HCT116 (cell line): ENCODE results near the gene MLC1. TPM values are rescaled to one million over a fixed set of nuclear protein-coding genes. Genes with fewer than 3 reads are reported as not detected.

Experiments used
- ATAC-seq: fragments of 200-7000 bp; cut with Tn5 transposase; 2 replicates; pipeline ENCODE4 v1.9.1; 2020; ENCODE audit warnings: mild to moderate bottlenecking, moderate library complexity
- BruUV-seq: library from RNA; stranded (reverse); fragments of 400-500 nt; replicated peaks from 2 replicates; lab custom pipeline; 2021; lab: Mats Ljungman, UMichigan
- CTCF ChIA-PET: fragments of 300-600 bp; sonication (Branson Sonifier 250); formaldehyde crosslinking; loops from one replicate; lab custom pipeline; 2021; ENCODE audit warnings: antibody characterized with exemption; lab: Charles Lee
- POLR2A ChIA-PET: fragments of 300-600, 350-600 bp; sonication (Branson Sonifier 250); formaldehyde crosslinking; loops from one replicate; lab custom pipeline; 2021; ENCODE audit warnings: antibody characterized with exemption; lab: Charles Lee
- RAD21 ChIA-PET, 2 experiments: fragments of 300-600 bp; sonication (Branson Sonifier 250); formaldehyde crosslinking; loops; one replicate each; lab custom pipeline; 2023; ENCODE audit warnings: low total read pairs in 2 of 2; ENCODE audit not compliant: uncharacterized antibody in 2 of 2, unreplicated experiment in 2 of 2, low non-redundant PET in 1 of 2; lab: Charles Lee
- DNase-seq: peaks from one replicate; pipeline ENCODE4 v3.0.0-alpha.2; 2010; ENCODE audit warnings: low read depth, low spot score
- H2AFZ ChIP-seq: fragments of 200-600 bp; shearing (Covaris generic), sonication (generic); 2 replicates; pipeline ENCODE4 v1.6.1; 2017; ENCODE audit warnings: low read depth, mixed run types, mixed read lengths, antibody characterized with exemption, low read length; ENCODE audit not compliant: poor library complexity, severe bottlenecking
- H3K27ac ChIP-seq: 2 replicates; pipeline ENCODE4 v1.5.1; 2012; ENCODE audit warnings: low read depth, low read length
- H3K27me3 ChIP-seq: fragments of 200-600 bp; sonication (generic); 2 replicates; pipeline ENCODE4 v1.6.1; 2016; ENCODE audit warnings: mixed run types, low read length, mixed read lengths; ENCODE audit not compliant: insufficient read depth
- H3K36me3 ChIP-seq, 2 experiments: fragments of 200-500 bp in 1 of 2; fragments of 200-600 bp in 1 of 2; sonication (Bioruptor generic) in 1 of 2; sonication (generic) in 1 of 2; 2 replicates each; pipeline versions ENCODE4 v1.5.1 to v1.6.1; 2014 to 2016; ENCODE audit warnings: low read length in 2 of 2, inconsistent platforms in 1 of 2, mixed read lengths in 1 of 2, mixed run types in 1 of 2; ENCODE audit not compliant: insufficient read depth in 2 of 2, control insufficient read depth in 1 of 2
- H3K4me1 ChIP-seq, 2 experiments: fragments of 200-600 bp in 1 of 2; sonication (generic) in 1 of 2; 2 replicates each; pipeline versions ENCODE4 v1.5.1 to v1.6.1; 2012 to 2017; ENCODE audit warnings: low read length in 2 of 2, inconsistent platforms in 1 of 2, mild to moderate bottlenecking in 1 of 2, mixed read lengths in 1 of 2, mixed run types in 1 of 2, moderate library complexity in 1 of 2; ENCODE audit not compliant: insufficient read depth in 2 of 2, control insufficient read depth in 1 of 2
- H3K4me2 ChIP-seq: fragments of 200-600 bp; sonication (generic); 2 replicates; pipeline ENCODE4 v1.6.1; 2017; ENCODE audit warnings: mixed run types, low read length, mixed read lengths
- H3K4me3 ChIP-seq, 2 experiments: fragments of 200-600 bp in 1 of 2; sonication (generic) in 1 of 2; replicated peaks in 1 of 2; 2 replicates each; pipeline ENCODE4 v1.5.1; 2011 to 2016; ENCODE audit warnings: low read length in 2 of 2, control low read depth in 1 of 2, low read depth in 1 of 2, mild to moderate bottlenecking in 1 of 2, mixed read lengths in 1 of 2, mixed run types in 1 of 2
- H3K79me2 ChIP-seq: fragments of 200-600 bp; sonication (generic); 2 replicates; pipeline ENCODE4 v1.6.1; 2017; ENCODE audit warnings: mild to moderate bottlenecking, mixed run types, low read length, moderate library complexity, mixed read lengths; ENCODE audit not compliant: insufficient read depth
- H3K9ac ChIP-seq: fragments of 200-600 bp; sonication (generic); 2 replicates; pipeline ENCODE4 v1.6.1; 2016; ENCODE audit warnings: low read length, mixed read lengths
- H3K9me2 ChIP-seq: fragments of 200-600 bp; sonication (generic), shearing (Covaris generic); 2 replicates; pipeline ENCODE4 v1.6.1; 2017; ENCODE audit warnings: mixed run types, mild to moderate bottlenecking, moderate library complexity; ENCODE audit not compliant: insufficient read depth
- H3K9me3 ChIP-seq, 2 experiments: fragments of 200-500 bp in 1 of 2; fragments of 200-600 bp in 1 of 2; sonication (Bioruptor generic) in 1 of 2; sonication (generic) in 1 of 2; 2 replicates each; pipeline ENCODE4 v1.6.1; 2014 to 2017; ENCODE audit warnings: low read length in 2 of 2, mixed read lengths in 2 of 2, inconsistent platforms in 1 of 2, low read depth in 1 of 2, mild to moderate bottlenecking in 1 of 2, mixed run types in 1 of 2, moderate library complexity in 1 of 2; ENCODE audit not compliant: control insufficient read depth in 1 of 2, insufficient read depth in 1 of 2
- H4K20me1 ChIP-seq: fragments of 200-600 bp; sonication (generic), shearing (Covaris generic); 2 replicates; pipeline ENCODE4 v1.6.1; 2017; ENCODE audit warnings: mixed run types, mild to moderate bottlenecking, moderate library complexity; ENCODE audit not compliant: insufficient read depth
- CBX3 ChIP-seq: IDR thresholded peaks from 2 replicates; pipeline ENCODE4 v1.6.1; 2012; ENCODE audit warnings: low read depth
- CEBPB ChIP-seq: IDR thresholded peaks from 2 replicates; pipeline ENCODE4 v1.6.1; 2012; ENCODE audit warnings: low read depth
- CTCF ChIP-seq, 3 experiments: fragments of 200-600 bp in 1 of 3; sonication (generic) in 1 of 3; IDR thresholded peaks in 2 of 3; conservative IDR thresholded peaks in 1 of 3; 2 replicates each; pipeline ENCODE4 v1.5.1; 2012 to 2017; ENCODE audit warnings: low read depth in 2 of 3, low read length in 2 of 3, antibody characterized with exemption in 1 of 3, borderline replicate concordance in 1 of 3, control low read depth in 1 of 3, mild to moderate bottlenecking in 1 of 3, mixed read lengths in 1 of 3, mixed run types in 1 of 3, moderate library complexity in 1 of 3; ENCODE audit not compliant: insufficient read depth in 1 of 3
- EGR1 ChIP-seq: IDR thresholded peaks from 2 replicates; pipeline ENCODE4 v1.6.1; 2012; ENCODE audit warnings: low read depth
- EZH2phosphoT487 ChIP-seq: fragments of 200-600 bp; IDR thresholded peaks from 2 replicates; pipeline ENCODE4 v1.6.1; 2018; ENCODE audit warnings: antibody characterized with exemption, borderline replicate concordance
- FOSL1 ChIP-seq: IDR thresholded peaks from 2 replicates; pipeline ENCODE4 v1.6.1; 2012; ENCODE audit warnings: low read depth
- JUND ChIP-seq: IDR thresholded peaks from 2 replicates; pipeline ENCODE4 v1.6.1; 2012
- MAX ChIP-seq: IDR thresholded peaks from 2 replicates; pipeline ENCODE4 v1.6.1; 2012
- POLR2A ChIP-seq: IDR thresholded peaks from 2 replicates; pipeline ENCODE4 v1.7.0; 2011; ENCODE audit warnings: borderline replicate concordance; ENCODE audit not compliant: insufficient read depth, insufficient read length; ENCODE audit errors: extremely low read depth
- POLR2AphosphoS5 ChIP-seq: IDR thresholded peaks from 2 replicates; pipeline ENCODE4 v1.6.1; 2011; ENCODE audit warnings: mild to moderate bottlenecking, low read depth, low read length, moderate library complexity
- RAD21 ChIP-seq: IDR thresholded peaks from 2 replicates; pipeline ENCODE4 v1.6.1; 2012; ENCODE audit warnings: low read depth, mild to moderate bottlenecking
- REST ChIP-seq: IDR thresholded peaks from 2 replicates; pipeline ENCODE4 v1.6.1; 2012; ENCODE audit warnings: low read depth
- SP1 ChIP-seq: IDR thresholded peaks from 2 replicates; pipeline ENCODE4 v1.6.1; 2012; ENCODE audit warnings: low read depth
- SRF ChIP-seq: IDR thresholded peaks from 2 replicates; pipeline ENCODE4 v1.6.1; 2012; ENCODE audit warnings: low read depth
- TCF7L2 ChIP-seq: IDR thresholded peaks from 2 replicates; pipeline ENCODE4 v1.7.0; 2011; ENCODE audit warnings: borderline replicate concordance, inconsistent platforms; ENCODE audit not compliant: insufficient read depth, insufficient read length; ENCODE audit errors: extremely low read depth
- YY1 ChIP-seq: IDR thresholded peaks from 2 replicates; pipeline ENCODE4 v1.6.1; 2011; ENCODE audit warnings: low read length, low read depth, moderate library complexity, mild to moderate bottlenecking; ENCODE audit not compliant: insufficient replicate concordance; ENCODE audit errors: extremely low read depth
- ZFX ChIP-seq: fragments of 450-650 bp; IDR thresholded peaks from 2 replicates; pipeline ENCODE4 v1.6.1; 2017
- ZNF274 ChIP-seq: fragments of 200-500 bp; sonication (Bioruptor generic); IDR thresholded peaks from 2 replicates; pipeline ENCODE4 v1.6.1; 2014; ENCODE audit warnings: mild to moderate bottlenecking, low read depth, low read length, inconsistent platforms
- intact Hi-C: fragments of 100-400 bp; cut with micrococcal nuclease; formaldehyde crosslinking; loops from 2 replicates; pipeline ENCODE4 v1.10.0; 2022
- total RNA-seq: library from RNA; stranded (reverse); gene quantifications from one replicate; pipeline ENCODE4 v1.2.1, GENCODE V29; 2021; ENCODE audit not compliant: unreplicated experiment

The MLC1 gene
- total RNA-seq, 1 experiment from 2014 or later = not detected

GRCh38 chr22:50022171-50022819 lies 62.9 kb downstream of the MLC1 start:
- TF ChIP-seq JUND (no peak), EZH2phosphoT487 (no peak), MAX (no peak), CBX3 (no peak), YY1 (no peak), CTCF (IDR thresholded peaks at IDR 0.05 in 2 of 3, conservative IDR thresholded peaks at IDR 0.05 in 1 of 3; ENCODE audit: borderline replicate concordance in 1 of 3, insufficient read depth in 1 of 3, low read depth in 2 of 3, low read length in 2 of 3) (no peak), REST (no peak), POLR2A (no peak), TCF7L2 (no peak), FOSL1 (no peak), EGR1 (no peak), ZNF274 (no peak), POLR2AphosphoS5 (no peak), ZFX (no peak), CEBPB (no peak), SP1 (no peak), RAD21 (no peak), SRF (no peak)
- POLR2A ChIA-PET = no interaction called here

More at GRCh38 chr22:50022171-50022819, 62.9 kb downstream of the MLC1 start:
- ATAC-seq (no peak), DNase-seq (no peak)
- no TSS peak for BruUV-seq
- no peak overlapping the region for H3K27ac ChIP-seq
- no peak overlapping the region for H3K4me2 ChIP-seq
- H3K9me2 ChIP-seq = no peaks in the 10 kb centered on the region
- no peaks in the 10 kb centered on the region for H3K79me2 ChIP-seq
- peaks cover 0 to 6% of the 10 kb centered on the region in 2 experiments; a peak in 1 of 4 replicates for H3K9me3 ChIP-seq
- no peak overlapping the region for H3K9ac ChIP-seq
- H3K4me3 ChIP-seq = no peak overlapping the region
- intact Hi-C loops = no loop called here
- no peaks in the 10 kb centered on the region for H3K27me3 ChIP-seq
- ChIA-PET RAD21 (no interaction called here), CTCF (no interaction called here)
- no peaks in the 10 kb centered on the region for H4K20me1 ChIP-seq
- no peaks in the 10 kb centered on the region for H3K4me1 ChIP-seq
- H3K36me3 ChIP-seq = no peaks in the 10 kb centered on the region
- no peak overlapping the region for H2AFZ ChIP-seq
